IgD-negative memory B cell (primary cell): ENCODE measurements around the gene TMPRSS2. TPM values are rescaled to one million over a fixed set of nuclear protein-coding genes. Genes with fewer than 3 reads are reported as not detected.
A peak's percentile ranks its signal among the peaks of the same experiment; 100 is the strongest.
"Not testable (repeated sequence)": the region's sequence is repeated elsewhere in the genome, so short reads cannot be mapped to it uniquely, and the experiment has no call there.

Source experiments
- H3K27ac Mint-ChIP-seq, 3 donors: one replicate each; pipeline ENCODE4 v1.8.0; 2020 to 2022; ENCODE audit warnings: mild to moderate bottlenecking in 3 of 3, mixed read lengths in 3 of 3, moderate library complexity in 1 of 3
- H3K27me3 Mint-ChIP-seq: one replicate; pipeline ENCODE4 v1.8.0; 2021; ENCODE audit warnings: mixed read lengths
- H3K36me3 Mint-ChIP-seq: one replicate; pipeline ENCODE4 v1.8.0; 2020; ENCODE audit warnings: mild to moderate bottlenecking, mixed read lengths
- H3K4me1 Mint-ChIP-seq, 3 donors: one replicate each; pipeline ENCODE4 v1.8.0; 2020 to 2022; ENCODE audit warnings: mixed read lengths in 3 of 3, mild to moderate bottlenecking in 1 of 3
- H3K4me3 Mint-ChIP-seq, 4 donors: one replicate each; pipeline ENCODE4 v1.8.0; 2020 to 2022; ENCODE audit warnings: mild to moderate bottlenecking in 4 of 4, mixed read lengths in 4 of 4, moderate library complexity in 3 of 4
- H3K9me3 Mint-ChIP-seq, 3 donors: one replicate each; pipeline ENCODE4 v1.8.0; 2020 to 2021; ENCODE audit warnings: mixed read lengths in 3 of 3, mild to moderate bottlenecking in 1 of 3
- polyA plus RNA-seq: library from polyadenylated mRNA; unstranded; fragments of 300-500 nt; fragmentation: Illumina TruSeq; gene quantifications from one replicate; pipeline ENCODE4 v1.2.3, GENCODE V29; 2021

Gene TMPRSS2
- polyA plus RNA-seq, 1 donor from 2014 or later: not detected

- Mint-ChIP-seq H3K4me3 (peak overlapping the region; percentile 94 to 98 (median 96)), H3K4me1 (peaks cover 32 to 57% (median 53%) of the 10 kb centered on the region in 3 donors), H3K9me3 (no peaks in the 10 kb centered on the region), H3K27me3 (no peaks in the 10 kb centered on the region), H3K27ac (peak overlapping the region; percentile 84 to 96 (median 93)), H3K36me3 (peaks cover 5% of the 10 kb centered on the region)
These were observed 82.4 kb downstream of the TMPRSS2 start for GRCh38 chr21:41425588-41425953.

- peak overlapping the region in 2 of 3 donors; percentile 41 to 76 for H3K27ac Mint-ChIP-seq
- H3K27me3 Mint-ChIP-seq, H3K9me3 Mint-ChIP-seq, H3K36me3 Mint-ChIP-seq: not testable (repeated sequence)
- H3K4me1 Mint-ChIP-seq: peaks cover 24 to 53% (median 44%) of the 10 kb centered on the region in 3 donors
- H3K4me3 Mint-ChIP-seq: peak overlapping the region in 3 of 4 donors; percentile 47 to 94 (median 61)
These were observed 84.7 kb downstream of the TMPRSS2 start for GRCh38 chr21:41423305-41423636.

GRCh38 chr21:41422546-41423304 lies 85.2 kb downstream of the TMPRSS2 start:
- Mint-ChIP-seq H3K4me3 (peak overlapping the region in 2 of 4 donors; percentile 61 to 94), H3K4me1 (peaks cover 19 to 48% (median 38%) of the 10 kb centered on the region in 3 donors), H3K27ac (peak overlapping the region; percentile 41 to 76 (median 50))

GRCh38 chr21:41420998-41421397 lies 87.0 kb downstream of the TMPRSS2 start:
- Mint-ChIP-seq H3K4me1 (peaks cover 19 to 40% (median 28%) of the 10 kb centered on the region in 3 donors), H3K27ac (peak overlapping the region in 1 of 3 donors; percentile 64), H3K4me3 (peak overlapping the region; percentile 78 to 92 (median 88))
- not testable (repeated sequence) for H3K27me3 Mint-ChIP-seq, H3K9me3 Mint-ChIP-seq, H3K36me3 Mint-ChIP-seq

More at GRCh38 chr21:41422546-41423304, 85.2 kb downstream of the TMPRSS2 start:
- Mint-ChIP-seq H3K9me3 (peaks cover 0 to 1% (median 0%) of the 10 kb centered on the region in 3 donors), H3K27me3 (no peaks in the 10 kb centered on the region), H3K36me3 (peaks cover 2% of the 10 kb centered on the region)

GRCh38 chr21:41419921-41420862 lies 87.8 kb downstream of the TMPRSS2 start:
- peaks cover 0 to 2% (median 1%) of the 10 kb centered on the region in 3 donors for H3K9me3 Mint-ChIP-seq
- no peaks in the 10 kb centered on the region for H3K27me3 Mint-ChIP-seq
- no peaks in the 10 kb centered on the region for H3K36me3 Mint-ChIP-seq
- H3K4me3 Mint-ChIP-seq: peak overlapping the region; percentile 78 to 92 (median 88)
- H3K27ac Mint-ChIP-seq: peak overlapping the region; percentile 64 to 92 (median 68)
- H3K4me1 Mint-ChIP-seq: peaks cover 19 to 35% (median 24%) of the 10 kb centered on the region in 3 donors

- Mint-ChIP-seq H3K4me1 (peaks cover 19 to 31% (median 24%) of the 10 kb centered on the region in 3 donors), H3K4me3 (peak overlapping the region in 3 of 4 donors; percentile 30 to 92 (median 65)), H3K36me3 (no peaks in the 10 kb centered on the region), H3K9me3 (peaks cover 1 to 3% (median 3%) of the 10 kb centered on the region in 3 donors), H3K27ac (peak overlapping the region in 2 of 3 donors; percentile 68 to 92), H3K27me3 (no peaks in the 10 kb centered on the region)
These were observed 88.8 kb downstream of the TMPRSS2 start for GRCh38 chr21:41418956-41419680.

GRCh38 chr21:41418393-41418792 lies 89.6 kb downstream of the TMPRSS2 start:
- H3K27ac Mint-ChIP-seq: peak overlapping the region; percentile 55 to 86 (median 68)
- no peaks in the 10 kb centered on the region for H3K36me3 Mint-ChIP-seq
- peak overlapping the region in 1 of 4 donors; percentile 17 for H3K4me3 Mint-ChIP-seq
- H3K4me1 Mint-ChIP-seq: peaks cover 14 to 25% (median 17%) of the 10 kb centered on the region in 3 donors
- H3K27me3 Mint-ChIP-seq: peaks cover 2% of the 10 kb centered on the region
- peaks cover 4 to 9% (median 8%) of the 10 kb centered on the region in 3 donors for H3K9me3 Mint-ChIP-seq

GRCh38 chr21:41417505-41417904 lies 90.5 kb downstream of the TMPRSS2 start:
- peak overlapping the region in 1 of 4 donors; percentile 22 for H3K4me3 Mint-ChIP-seq
- H3K27ac Mint-ChIP-seq: peak overlapping the region in 1 of 3 donors; percentile 55
- not testable (repeated sequence) for H3K27me3 Mint-ChIP-seq, H3K36me3 Mint-ChIP-seq
- H3K4me1 Mint-ChIP-seq: peaks cover 8 to 19% (median 11%) of the 10 kb centered on the region in 3 donors
- peaks cover 6 to 18% (median 8%) of the 10 kb centered on the region in 3 donors for H3K9me3 Mint-ChIP-seq

Other genes with a start within 250 kb of the TMPRSS2 start
- gene FAM3B, start 191.4 kb downstream of the TMPRSS2 start, polyA plus RNA-seq: not detected
- 36.6 TPM for gene MX2, start 146.1 kb downstream of the TMPRSS2 start, polyA plus RNA-seq
- gene MX1, start 81.9 kb downstream of the TMPRSS2 start, polyA plus RNA-seq: 128 TPM